NCI-H146 treated with DMSO at 0.1 percent for 48 hours (cell line): ENCODE data around the gene CCBE1.

ENCODE experiments used
- DNase-seq: peaks from one replicate; lab custom pipeline; 2025; ENCODE audit not compliant: unreplicated experiment; lab: John Stamatoyannopoulos, UW

Gene CCBE1

GRCh38 chr18:59621027-59621426, 76.2 kb downstream of the CCBE1 start:
- no peak for DNase-seq

- DNase-seq, result no peak
These were observed 76.8 kb downstream of the CCBE1 start for GRCh38 chr18:59620381-59620780.

- no peak for DNase-seq
These were observed 77.4 kb downstream of the CCBE1 start for GRCh38 chr18:59619816-59620215.

- DNase-seq, result no peak
These were observed 79.7 kb downstream of the CCBE1 start for GRCh38 chr18:59617468-59617932.

GRCh38 chr18:59616501-59616900, 80.7 kb downstream of the CCBE1 start:
- DNase-seq, result no peak

GRCh38 chr18:59613903-59614302, 83.3 kb downstream of the CCBE1 start:
- DNase-seq, result no peak

GRCh38 chr18:59612381-59612780, 84.8 kb downstream of the CCBE1 start:
- DNase-seq, result no peak

GRCh38 chr18:59610546-59611140, 86.6 kb downstream of the CCBE1 start:
- DNase-seq, result no peak

GRCh38 chr18:59609654-59610053, 87.6 kb downstream of the CCBE1 start:
- DNase-seq, result no peak

GRCh38 chr18:59607471-59607870, 89.8 kb downstream of the CCBE1 start:
- no peak for DNase-seq

- DNase-seq, result no peak
These were observed 90.2 kb downstream of the CCBE1 start for GRCh38 chr18:59607078-59607379.

- no peak for DNase-seq
These were observed 90.8 kb downstream of the CCBE1 start for GRCh38 chr18:59606193-59607077.

GRCh38 chr18:59605633-59606192, 91.5 kb downstream of the CCBE1 start:
- no peak for DNase-seq

- no peak for DNase-seq
These were observed 92.3 kb downstream of the CCBE1 start for GRCh38 chr18:59604877-59605276.

GRCh38 chr18:59597049-59597448, 100.2 kb downstream of the CCBE1 start:
- no peak for DNase-seq

GRCh38 chr18:59593291-59593717, 103.9 kb downstream of the CCBE1 start:
- DNase-seq, result no peak

- DNase-seq, result no peak
These were observed 104.6 kb downstream of the CCBE1 start for GRCh38 chr18:59592624-59593023.

GRCh38 chr18:59582395-59582794, 114.8 kb downstream of the CCBE1 start:
- no peak for DNase-seq

- DNase-seq, result no peak
These were observed 117.7 kb downstream of the CCBE1 start for GRCh38 chr18:59579509-59579908.

GRCh38 chr18:59577386-59577655, 119.9 kb downstream of the CCBE1 start:
- no peak for DNase-seq

- DNase-seq, result no peak
These were observed 120.5 kb downstream of the CCBE1 start for GRCh38 chr18:59576541-59577385.

- no peak for DNase-seq
These were observed 121.2 kb downstream of the CCBE1 start for GRCh38 chr18:59575995-59576394.
